K562 (cell line): ENCODE results near the gene PPP1R14C. TPM values are rescaled to one million over a fixed set of nuclear protein-coding genes. Genes with fewer than 3 reads are reported as not detected.

ENCODE experiments used
- ATAC-seq: fragments of 200-7000 bp; cut with Tn5 transposase; 3 replicates; pipeline ENCODE4 v1.9.1; 2020; ENCODE audit warnings: moderate library complexity
- BruUV-seq: library from RNA; stranded (reverse); fragments of 400-500 nt; replicated peaks from 2 replicates; lab custom pipeline; 2021; lab: Mats Ljungman, UMichigan
- CTCF ChIA-PET: fragments of 300-600 bp; formaldehyde crosslinking; extraction: SDS; loops from one replicate; lab custom pipeline; 2021; ENCODE audit warnings: low intra/inter-chr PET ratio; lab: Yijun Ruan, JAX
- POLR2A ChIA-PET: fragments of 300-600, 350-650 bp; sonication (Branson Sonifier 250); formaldehyde crosslinking; extraction: SDS; loops from one replicate; lab custom pipeline; 2021; ENCODE audit warnings: antibody characterized with exemption, inconsistent platforms; lab: Yijun Ruan, JAX
- DNase-seq, 4 experiments: peaks; one replicate each; pipeline versions ENCODE4 v3.0.0 to v3.0.0-alpha.2; 2011 to 2018; ENCODE audit warnings: low spot score in 3 of 4, mixed read lengths in 3 of 4; ENCODE audit errors: extremely low read depth in 1 of 4
- FAIRE-seq: peaks from 2 replicates; lab custom pipeline; 2011; peaks lifted over from hg19 to GRCh38; lab: Jason Lieb, UNC
- H2AFZ ChIP-seq: 2 replicates; pipeline ENCODE4 v1.6.0; 2011; ENCODE audit warnings: low read depth, low read length, control low read depth, inconsistent platforms
- H3K27ac ChIP-seq: fragments of 200-600 bp; 3 replicates; pipeline ENCODE4 v1.8.0; 2011; ENCODE audit warnings: low read depth, mild to moderate bottlenecking, control low read depth, inconsistent platforms, low read length, moderate library complexity, mixed read lengths; ENCODE audit errors: extremely low read depth
- H3K27me3 ChIP-seq, 2 experiments: fragments of 300-600 bp in 1 of 2; 2 replicates in 1 of 2; 3 replicates in 1 of 2; pipeline versions ENCODE4 v1.6.0 to v1.8.0; 2011; ENCODE audit warnings: inconsistent platforms in 2 of 2, low read length in 2 of 2, mild to moderate bottlenecking in 1 of 2, mixed read lengths in 1 of 2, moderate library complexity in 1 of 2; ENCODE audit not compliant: control insufficient read depth in 2 of 2, insufficient read depth in 2 of 2
- H3K36me3 ChIP-seq: fragments of 300-600 bp; 3 replicates; pipeline ENCODE4 v1.8.0; 2011; ENCODE audit warnings: mild to moderate bottlenecking, low read length, inconsistent platforms; ENCODE audit not compliant: control insufficient read depth, insufficient read depth
- H3K4me1 ChIP-seq, 2 experiments: fragments of 200-600 bp in 1 of 2; replicated peaks in 1 of 2; 2 replicates in 1 of 2; 3 replicates in 1 of 2; pipeline versions ENCODE4 v1.5.1 to v1.8.0; 2011; ENCODE audit warnings: inconsistent platforms in 2 of 2, low read length in 2 of 2, mild to moderate bottlenecking in 1 of 2, mixed read lengths in 1 of 2, moderate library complexity in 1 of 2; ENCODE audit not compliant: control insufficient read depth in 2 of 2, insufficient read depth in 2 of 2
- H3K4me2 ChIP-seq: 2 replicates; pipeline ENCODE4 v1.6.1; 2011; ENCODE audit warnings: low read length, control low read depth, inconsistent platforms, mixed read lengths; ENCODE audit not compliant: insufficient read depth
- H3K4me3 ChIP-seq: fragments of 200-600 bp; sonication (generic), shearing (Covaris generic); 2 replicates; pipeline ENCODE4 v1.5.1; 2016; ENCODE audit warnings: control low read depth, inconsistent platforms
- H3K79me2 ChIP-seq: fragments of 200-600 bp; 3 replicates; pipeline ENCODE4 v1.8.0; 2011; ENCODE audit warnings: low read length, inconsistent platforms; ENCODE audit not compliant: control insufficient read depth, insufficient read depth
- H3K9ac ChIP-seq, 2 experiments: 2 replicates each; pipeline versions ENCODE4 v1.6.0 to v1.6.1; 2011; ENCODE audit warnings: low read depth in 2 of 2, low read length in 2 of 2, control low read depth in 1 of 2, inconsistent platforms in 1 of 2, mild to moderate bottlenecking in 1 of 2, mixed read lengths in 1 of 2; ENCODE audit not compliant: insufficient read depth in 1 of 2
- H3K9me1 ChIP-seq: one replicate; pipeline ENCODE4 v1.6.0; 2011; ENCODE audit warnings: inconsistent platforms, mild to moderate bottlenecking, low read length, moderate library complexity; ENCODE audit not compliant: control insufficient read depth, insufficient read depth
- H3K9me3 ChIP-seq: replicated peaks from 2 replicates; pipeline ENCODE4 v1.5.1; 2011; ENCODE audit warnings: low read depth, low read length, inconsistent platforms; ENCODE audit not compliant: control insufficient read depth, insufficient read depth
- H4K20me1 ChIP-seq: replicated peaks from 2 replicates; pipeline ENCODE4 v1.6.1; 2011; ENCODE audit warnings: low read length, inconsistent platforms, mixed read lengths; ENCODE audit not compliant: control insufficient read depth, insufficient read depth
- CEBPB ChIP-seq: fragments of 450-650 bp; IDR thresholded peaks from 2 replicates; pipeline ENCODE4 v1.6.1; 2016; ENCODE audit warnings: missing genetic modification characterization, missing compliant biosample characterization
- CEBPG ChIP-seq, 3 experiments: fragments of 200-800 bp in 1 of 3; sonication (Bioruptor generic) in 1 of 3; sonication (generic) in 1 of 3; formaldehyde crosslinking in 1 of 3; IDR thresholded peaks in 2 of 3; conservative IDR thresholded peaks in 1 of 3; 2 replicates each; pipeline versions ENCODE4 v1.6.1 to v1.8.0; 2016 to 2022; ENCODE audit warnings: missing compliant biosample characterization in 2 of 3, missing genetic modification characterization in 2 of 3, mild to moderate bottlenecking in 1 of 3, missing genetic modification reagents in 1 of 3
- ELF1 ChIP-seq: fragments of 200-800 bp; sonication (Bioruptor generic); IDR thresholded peaks from 2 replicates; pipeline ENCODE4 v1.6.1; 2016; ENCODE audit warnings: missing genetic modification characterization, missing compliant biosample characterization
- PATZ1 ChIP-seq: fragments of 250-450 bp; sonication (Bioruptor Pico); IDR thresholded peaks from 2 replicates; pipeline ENCODE4 v1.5.0; 2020; ENCODE audit warnings: mild to moderate bottlenecking, borderline replicate concordance
- WGBS: fragments of 100-300 bp; shearing (Covaris generic); methylation state at CpG from one replicate; pipeline ENCODE4 v1.1.6; 2016; ENCODE audit warnings: low coverage, mixed read lengths; ENCODE audit not compliant: insufficient coverage; ENCODE audit errors: missing lambda C conversion rate; 5-methylcytosine and 5-hydroxymethylcytosine counted together
- in situ Hi-C: fragments of 300-500 bp; cut with MboI; formaldehyde crosslinking; loops from 4 replicates; pipeline ENCODE4 v1.15.0; 2018; ENCODE audit warnings: inconsistent platforms, mixed read lengths
- intact Hi-C: fragments of 100-400 bp; cut with micrococcal nuclease; formaldehyde crosslinking; loops from 2 replicates; pipeline ENCODE4 v1.14.2; 2022
- polyA plus RNA-seq, 8 experiments: library from polyadenylated mRNA; depleted of rRNA in 4 of 8; stranded (reverse) in 5 of 8; unstranded in 3 of 8; fragments of >200 nt; fragmentation: Nextera tagmentation in 2 of 8; fragmentation: Illumina TruSeq in 1 of 8; extraction: Ambion mirVana in 2 of 8; extraction: Trizol in 1 of 8; gene quantifications; 2 replicates each; pipeline versions ENCODE4 v1.2.1 to v1.2.3, GENCODE V29; 2011 to 2014; ENCODE audit warnings: inconsistent platforms in 1 of 8, missing spikeins in 1 of 8
- total RNA-seq, 7 experiments: library from RNA; depleted of rRNA in 6 of 7; stranded (reverse); fragments of >200 nt in 6 of 7; fragmentation: Illumina TruSeq in 2 of 7; extraction: Trizol in 2 of 7; gene quantifications; 2 replicates each; pipeline versions ENCODE4 v1.2.1 to v1.2.3, GENCODE V29; 2011 to 2021; ENCODE audit warnings: low replicate concordance in 1 of 7

PPP1R14C gene
- total and polyA plus RNA-seq, 9 of the 15 experiments (the other 6 are each of a cell fraction or from before 2014, with no cell fraction given) = 4.5 to 16.6 (median 11.9) TPM

- DNase-seq = no peak
- in situ Hi-C loops = no loop called here
- H3K27ac ChIP-seq = no peak overlapping the region
These were observed 3.3 kb upstream of the PPP1R14C start for GRCh38 chr6:150139533-150139932.

More at GRCh38 chr6:150139533-150139932, 3.3 kb upstream of the PPP1R14C start:
- Histone ChIP-seq H4K20me1 (no peaks in the 10 kb centered on the region), H3K36me3 (no peaks in the 10 kb centered on the region), H3K9me1 (no peaks in the 10 kb centered on the region), H3K9me3 (no peaks in the 10 kb centered on the region), H3K79me2 (peaks cover 12% of the 10 kb centered on the region), H3K4me2 (no peak overlapping the region), H3K4me1 (peaks cover 7 to 23% of the 10 kb centered on the region in 2 experiments; a peak in 4 of 5 replicates), H3K9ac (no peak overlapping the region), H2AFZ (no peak overlapping the region), H3K4me3 (no peak overlapping the region), H3K27me3 (peaks cover 6 to 18% of the 10 kb centered on the region in 2 experiments; a peak in 4 of 5 replicates)
- intact Hi-C loops = no loop called here
- CTCF ChIA-PET = no interaction called here
- FAIRE-seq (no peak), ATAC-seq (no peak)
- BruUV-seq = no TSS peak
- POLR2A ChIA-PET = interaction anchor here (0.6 to 1.0 kb wide), 2 partner anchors 137 to 671 kb away, joined by 3 to 6 read pairs; no protein-coding TSS in a partner anchor
- TF ChIP-seq CEBPG (CRISPR knock-in tag; IDR thresholded peaks at IDR 0.05) (peak; percentile 12; the same call in 1 of the 2 replicates), CEBPG (tag; conservative IDR thresholded peaks at IDR 0.05 in 1 of 2, IDR thresholded peaks at IDR 0.05 in 1 of 2) (peak; percentile 40 to 72), ELF1 (tag) (no peak), CEBPB (peak; percentile 41; the same call in 1 of the 2 replicates), PATZ1 (no peak)
- WGBS = 4% methylated on average over 3 of the region's 3 CpGs
